ENCODE measurements around the gene TXNRD3.

- TF ChIP-seq CTCF (IDR thresholded peaks at IDR 0.05) = no peak
- no peak for TF ChIP-seq POLR2A (IDR thresholded peaks at IDR 0.05)
Measured at GRCh38 chr3:126557415-126557745, 97.5 kb downstream of the TXNRD3 start.

All from upper lobe of left lung (tissue), 4 donors.